ELF-1 (cell line): ENCODE measurements around the gene PANX3.
A peak's percentile ranks its signal among the peaks of the same experiment; 100 is the strongest.

Source experiments
- DNase-seq: peaks from one replicate; pipeline ENCODE4 v3.0.0-alpha.2; 2016; ENCODE audit warnings: low read depth, low spot score

The PANX3 gene

GRCh38 chr11:124658501-124658900 is 47.3 kb downstream of the PANX3 start:
- no peak for DNase-seq

- no peak for DNase-seq
Measured at GRCh38 chr11:124658986-124659385, 47.8 kb downstream of the PANX3 start.

- no peak for DNase-seq
Measured at GRCh38 chr11:124661553-124661952, 50.3 kb downstream of the PANX3 start.

GRCh38 chr11:124662106-124662505 is 50.9 kb downstream of the PANX3 start:
- no peak for DNase-seq

- no peak for DNase-seq
Measured at GRCh38 chr11:124663861-124664260, 52.6 kb downstream of the PANX3 start.

- DNase-seq = no peak
Measured at GRCh38 chr11:124667601-124668000, 56.4 kb downstream of the PANX3 start.

GRCh38 chr11:124669193-124669592 is 58.0 kb downstream of the PANX3 start:
- peak; percentile 30 for DNase-seq
